Body of pancreas (tissue), 4 donors: Measurements from ENCODE around the gene ANKRD66. TPM values are rescaled to one million over a fixed set of nuclear protein-coding genes. Genes with fewer than 3 reads are reported as not detected.

Experiments
- ATAC-seq: fragments of 150-250 bp; one replicate; pipeline ENCODE4 v1.9.1; 2016
- DNase-seq, 4 donors: peaks; one replicate each; pipeline ENCODE4 v3.0.0-alpha.2; 2019
- H3K27ac ChIP-seq, 4 donors: fragments of 200-600 bp; sonication (generic); 1 replicate in 3 of 4; 2 replicates in 1 of 4; pipeline versions ENCODE4 v1.5.1 to v1.6.1; 2016 to 2019; ENCODE audit warnings: mild to moderate bottlenecking in 1 of 4, mixed read lengths in 1 of 4, moderate library complexity in 1 of 4
- H3K27me3 ChIP-seq, 2 donors: fragments of 200-600 bp; sonication (generic); one replicate each; pipeline ENCODE4 v1.6.0; 2016; ENCODE audit warnings: mild to moderate bottlenecking in 1 of 2
- H3K36me3 ChIP-seq, 2 donors: fragments of 200-600 bp; sonication (generic); replicated peaks in 1 of 2; 2 replicates each; pipeline ENCODE4 v1.5.1; 2016; ENCODE audit warnings: low read depth in 2 of 2; ENCODE audit not compliant: insufficient read depth in 1 of 2
- H3K4me1 ChIP-seq: fragments of 200-600 bp; sonication (generic); one replicate; pipeline ENCODE4 v1.6.0; 2016
- H3K4me3 ChIP-seq, 2 donors: fragments of 200-600 bp; sonication (generic); 1 replicate in 1 of 2; 2 replicates in 1 of 2; pipeline ENCODE4 v1.5.1; 2016 to 2019
- H3K9me3 ChIP-seq, 3 donors: fragments of 200-600 bp; sonication (generic); 1 replicate in 2 of 3; 2 replicates in 1 of 3; pipeline ENCODE4 v1.5.1; 2016
- CTCF ChIP-seq, 7 experiments: fragments of 450-650 bp in 4 of 7; fragments of 200-600 bp in 3 of 7; sonication (generic) in 3 of 7; IDR thresholded peaks; one replicate each; pipeline ENCODE4 v1.5.1; 2016 to 2019; ENCODE audit warnings: antibody characterized with exemption in 7 of 7
- POLR2A ChIP-seq, 3 donors: fragments of 450-650 bp; IDR thresholded peaks; one replicate each; pipeline ENCODE4 v1.6.1; 2016; ENCODE audit warnings: antibody characterized with exemption in 3 of 3, mild to moderate bottlenecking in 2 of 3
- WGBS, 2 donors: methylation state at CpG; one replicate each; pipeline ENCODE4 v1.1.5; 2017; 5-methylcytosine and 5-hydroxymethylcytosine counted together
- intact Hi-C: fragments of 100-400 bp; cut with DNase I; formaldehyde crosslinking; loops from one replicate; pipeline ENCODE4 v1.15.1; 2023
- total RNA-seq, 2 donors: library from RNA; depleted of rRNA; stranded (reverse); fragments of >200 nt; gene quantifications; one replicate each; pipeline ENCODE4 v1.1.0, GENCODE V29; 2016

ANKRD66 gene
- total RNA-seq, 2 donors from 2014 or later, result not detected

GRCh38 chr6:46793138-46793537 lies 46.4 kb downstream of the ANKRD66 start, which contains the start of gene MEP1A:
Gene MEP1A, plus strand, starts transcription at chr6:46793389. Its CDS starts 10 bp downstream, at chr6:46793399.
- 25 to 40% methylated on average over 8 of the region's 8 CpGs for WGBS, 2 donors
- no peaks in the 10 kb centered on the region for H3K27me3 ChIP-seq

GRCh38 chr6:46794068-46794467 lies 47.3 kb downstream of the ANKRD66 start:
- TF ChIP-seq POLR2A (IDR thresholded peaks at IDR 0.05), result no peak
- no peak for TF ChIP-seq CTCF (IDR thresholded peaks at IDR 0.05)
- intact Hi-C loops, result no loop called here
- Histone ChIP-seq H3K36me3 (no peaks in the 10 kb centered on the region), H3K9me3 (no peaks in the 10 kb centered on the region), H3K27ac (no peak overlapping the region), H3K4me1 (peaks cover 28% of the 10 kb centered on the region), H3K27me3 (no peaks in the 10 kb centered on the region), H3K4me3 (no peak overlapping the region)
- WGBS, 2 donors, result 58 to 65% methylated on average over 3 of the region's 3 CpGs
- ATAC-seq (no peak), DNase-seq (no peak)

More at GRCh38 chr6:46793138-46793537, 46.4 kb downstream of the ANKRD66 start, which contains the start of gene MEP1A:
- intact Hi-C loops, result no loop called here
- H3K27ac ChIP-seq, result peak within 1 kb of the TSS in 1 of 4 donors; percentile 34
- H3K4me1 ChIP-seq, result peaks cover 21% of the 10 kb centered on the region
- DNase-seq (no peak), ATAC-seq (no peak)
- no peaks in the 10 kb centered on the region for H3K36me3 ChIP-seq
- TF ChIP-seq CTCF (IDR thresholded peaks at IDR 0.05) (no peak), POLR2A (IDR thresholded peaks at IDR 0.05) (no peak)
- H3K4me3 ChIP-seq, result no peak within 1 kb of the TSS
- no peaks in the 10 kb centered on the region for H3K9me3 ChIP-seq

- intact Hi-C loops, result no loop called here
- Histone ChIP-seq H3K27ac (no peak overlapping the region), H3K27me3 (no peaks in the 10 kb centered on the region), H3K4me1 (peaks cover 24% of the 10 kb centered on the region), H3K9me3 (no peaks in the 10 kb centered on the region), H3K36me3 (no peaks in the 10 kb centered on the region), H3K4me3 (no peak overlapping the region)
- ATAC-seq, result no peak
- TF ChIP-seq POLR2A (IDR thresholded peaks at IDR 0.05) (no peak), CTCF (IDR thresholded peaks at IDR 0.05) (no peak)
- 90% methylated on average over 3 of the region's 3 CpGs for WGBS, 2 donors
- no peak for DNase-seq
Measured at GRCh38 chr6:46795816-46796215, 49.1 kb downstream of the ANKRD66 start.

- Histone ChIP-seq H3K36me3 (no peaks in the 10 kb centered on the region), H3K4me3 (no peak overlapping the region), H3K4me1 (peaks cover 14% of the 10 kb centered on the region), H3K27ac (no peak overlapping the region), H3K27me3 (no peaks in the 10 kb centered on the region), H3K9me3 (no peaks in the 10 kb centered on the region)
- TF ChIP-seq CTCF (IDR thresholded peaks at IDR 0.05) (no peak), POLR2A (IDR thresholded peaks at IDR 0.05) (no peak)
- intact Hi-C loops, result no loop called here
- ATAC-seq (no peak), DNase-seq (no peak)
- WGBS, 2 donors, result 46 to 54% methylated on average over 5 of the region's 5 CpGs
Measured at GRCh38 chr6:46796848-46797580, 50.3 kb downstream of the ANKRD66 start.

GRCh38 chr6:46799657-46800056 lies 52.9 kb downstream of the ANKRD66 start:
- Histone ChIP-seq H3K4me3 (no peak overlapping the region), H3K9me3 (no peaks in the 10 kb centered on the region), H3K27ac (no peak overlapping the region), H3K4me1 (peaks cover 14% of the 10 kb centered on the region), H3K27me3 (no peaks in the 10 kb centered on the region), H3K36me3 (no peaks in the 10 kb centered on the region)
- TF ChIP-seq CTCF (IDR thresholded peaks at IDR 0.05) (no peak), POLR2A (IDR thresholded peaks at IDR 0.05) (no peak)
- ATAC-seq, result no peak
- no peak for DNase-seq
- 24 to 45% methylated on average over 1 of the region's 1 CpG for WGBS, 2 donors
- intact Hi-C loops, result no loop called here
